Measurements from ENCODE around the gene PDXK.

- TF ChIP-seq CUX1 (CRISPR knock-in tag; IDR thresholded peaks at IDR 0.05), result no peak
- TF ChIP-seq ZNF12 (CRISPR knock-in tag; IDR thresholded peaks at IDR 0.05), result no peak
- TF ChIP-seq ARID1B (IDR thresholded peaks at IDR 0.05), result no peak
- no peak for TF ChIP-seq CHD1 (IDR thresholded peaks at IDR 0.05; ENCODE audit: low read length)
- no peak for TF ChIP-seq CBFB (CRISPR knock-in tag; IDR thresholded peaks at IDR 0.05)
- no peak for TF ChIP-seq PREB (CRISPR knock-in tag; IDR thresholded peaks at IDR 0.05)
- no peak for TF ChIP-seq USF1 (CRISPR knock-in tag; IDR thresholded peaks at IDR 0.05)
- no peak for TF ChIP-seq TBP (optimal IDR thresholded peaks at IDR 0.05; ENCODE audit: low read depth, low read length)
- no peak for TF ChIP-seq BHLHE40 (IDR thresholded peaks at IDR 0.05; ENCODE audit: low read length)
- TF ChIP-seq MAX (CRISPR knock-in tag; IDR thresholded peaks at IDR 0.05), result no peak
These were observed 45.1 kb downstream of the PDXK start for GRCh38 chr21:43763901-43764523.

All from K562 (cell line).